D721Med (cell line): Measurements from ENCODE around the gene RPS6KC1.
"Not testable (repeated sequence)": the region's sequence is repeated elsewhere in the genome, so short reads cannot be mapped to it uniquely, and the experiment has no call there.

ENCODE experiments used
- DNase-seq: peaks from one replicate; pipeline ENCODE4 v3.0.0; 2011; ENCODE audit warnings: low spot score; ENCODE audit not compliant: insufficient read length
- FAIRE-seq: peaks from 2 replicates; lab custom pipeline; 2011; peaks lifted over from hg19 to GRCh38; lab: Jason Lieb, UNC
- TF ChIP-seq, protein P1 (sequence below): IDR thresholded peaks from 2 replicates; pipeline ENCODE4 v1.5.1; 2012; ENCODE audit warnings: mild to moderate bottlenecking, control low read depth; ENCODE audit not compliant: insufficient read depth; ENCODE audit errors: missing control alignments

RPS6KC1 gene

DNA sequence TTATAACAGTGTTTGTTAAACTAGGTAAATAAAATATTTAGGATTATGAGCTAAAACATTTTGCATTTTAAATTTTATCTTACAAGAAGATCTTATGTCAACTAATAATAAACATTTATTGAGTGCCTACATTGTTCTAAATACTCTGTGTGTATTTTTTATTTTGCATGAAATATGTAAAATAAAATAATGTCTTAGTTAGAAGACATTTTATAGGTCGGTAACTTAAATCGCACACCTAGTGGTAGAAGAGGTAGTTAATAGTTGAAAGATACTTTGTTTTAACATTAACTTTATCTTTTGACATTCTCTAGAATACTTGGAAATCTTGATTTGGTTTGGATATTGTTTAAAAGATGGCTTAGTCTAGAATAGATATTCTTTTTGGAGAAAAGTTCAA, 60.5 kb downstream of the RPS6KC1 start:
- no peak for FAIRE-seq
- DNase-seq: no peak
- TF ChIP-seq, protein P1, sequence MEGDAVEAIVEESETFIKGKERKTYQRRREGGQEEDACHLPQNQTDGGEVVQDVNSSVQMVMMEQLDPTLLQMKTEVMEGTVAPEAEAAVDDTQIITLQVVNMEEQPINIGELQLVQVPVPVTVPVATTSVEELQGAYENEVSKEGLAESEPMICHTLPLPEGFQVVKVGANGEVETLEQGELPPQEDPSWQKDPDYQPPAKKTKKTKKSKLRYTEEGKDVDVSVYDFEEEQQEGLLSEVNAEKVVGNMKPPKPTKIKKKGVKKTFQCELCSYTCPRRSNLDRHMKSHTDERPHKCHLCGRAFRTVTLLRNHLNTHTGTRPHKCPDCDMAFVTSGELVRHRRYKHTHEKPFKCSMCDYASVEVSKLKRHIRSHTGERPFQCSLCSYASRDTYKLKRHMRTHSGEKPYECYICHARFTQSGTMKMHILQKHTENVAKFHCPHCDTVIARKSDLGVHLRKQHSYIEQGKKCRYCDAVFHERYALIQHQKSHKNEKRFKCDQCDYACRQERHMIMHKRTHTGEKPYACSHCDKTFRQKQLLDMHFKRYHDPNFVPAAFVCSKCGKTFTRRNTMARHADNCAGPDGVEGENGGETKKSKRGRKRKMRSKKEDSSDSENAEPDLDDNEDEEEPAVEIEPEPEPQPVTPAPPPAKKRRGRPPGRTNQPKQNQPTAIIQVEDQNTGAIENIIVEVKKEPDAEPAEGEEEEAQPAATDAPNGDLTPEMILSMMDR: no peak

DNA sequence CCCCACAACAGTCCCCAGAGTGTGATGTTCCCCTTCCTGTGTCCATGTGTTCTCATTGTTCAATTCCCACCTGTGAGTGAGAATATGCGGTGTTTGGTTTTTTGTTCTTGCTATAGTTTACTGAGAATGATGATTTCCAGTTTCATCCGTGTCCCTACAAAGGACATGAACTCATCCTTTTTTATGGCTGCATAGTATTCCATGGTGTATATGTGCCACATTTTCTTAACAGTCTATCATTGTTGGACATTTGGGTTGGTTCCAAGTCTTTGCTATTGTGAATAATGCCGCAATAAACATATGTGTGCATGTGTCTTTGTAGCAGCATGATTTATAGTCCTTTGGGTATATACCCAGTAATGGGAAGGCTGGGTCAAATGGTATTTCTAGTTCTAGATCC, 61.7 kb downstream of the RPS6KC1 start:
- not testable (repeated sequence) for DNase-seq, FAIRE-seq

DNA sequence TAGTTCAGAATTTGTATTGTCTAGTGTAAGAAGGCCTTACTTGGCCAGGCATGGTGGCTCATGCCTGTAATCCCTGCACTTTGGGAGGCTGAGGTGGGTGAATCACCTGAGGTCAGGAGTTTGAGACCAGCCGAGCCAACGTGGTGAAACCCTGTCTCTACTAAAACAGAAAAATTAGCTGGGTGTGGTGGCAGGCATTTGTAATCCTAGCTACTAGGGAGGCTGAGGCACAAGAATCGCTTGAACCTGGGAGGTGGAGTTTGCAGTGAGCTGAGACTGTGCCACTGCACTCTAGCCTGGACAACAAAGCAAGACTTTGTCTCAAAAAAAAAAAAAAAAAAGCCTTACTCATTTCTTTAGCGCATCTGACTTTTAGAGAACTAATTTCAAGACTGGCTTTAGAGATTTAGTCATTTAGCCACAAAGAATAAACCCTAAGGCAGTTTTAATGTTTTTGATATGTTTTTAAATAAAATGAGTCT, 66.7 kb downstream of the RPS6KC1 start:
- FAIRE-seq, DNase-seq: not testable (repeated sequence)

DNA sequence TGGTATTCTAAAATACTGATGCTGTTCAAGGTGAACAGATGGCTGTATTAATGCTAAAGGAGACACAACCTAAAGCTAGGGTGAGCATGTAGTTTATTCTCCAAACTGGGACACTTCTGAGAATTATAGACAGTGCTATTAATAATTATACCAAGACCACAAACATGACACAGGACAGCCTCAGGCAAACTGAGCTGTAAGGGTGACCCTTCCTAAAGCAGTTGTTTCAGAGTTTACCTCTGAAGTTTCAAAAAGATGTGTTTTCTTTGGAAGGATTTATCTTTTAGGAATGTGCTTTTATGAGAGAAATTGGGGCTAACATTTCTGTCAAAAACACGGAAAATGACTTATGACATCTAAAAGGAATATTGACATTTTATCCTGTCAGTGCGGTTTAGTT, 68.8 kb downstream of the RPS6KC1 start:
- FAIRE-seq: no peak

DNA sequence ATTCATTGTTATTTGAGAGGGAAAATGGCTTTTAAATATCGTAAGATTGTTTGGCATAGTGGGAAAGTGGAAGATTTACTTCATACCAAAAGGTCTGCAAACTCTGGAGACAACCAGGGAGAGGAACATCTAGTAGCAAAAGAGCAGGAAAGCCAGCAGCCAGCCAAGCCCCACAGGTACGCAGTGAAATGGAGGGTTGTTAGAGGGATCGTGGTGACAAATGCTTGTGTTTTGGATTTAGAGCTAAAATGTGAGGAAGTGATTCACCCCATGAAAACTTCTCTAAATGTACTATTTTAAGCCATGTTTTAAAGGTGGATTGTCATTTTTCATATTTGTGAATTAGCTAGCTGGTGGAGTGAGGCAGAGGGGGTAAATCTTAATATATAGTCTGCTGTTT, 69.3 kb downstream of the RPS6KC1 start:
- TF ChIP-seq, protein P1: no peak
- FAIRE-seq: no peak
- DNase-seq: no peak

More for the DNA sequence above, 68.8 kb downstream of the RPS6KC1 start:
- no peak for DNase-seq
- TF ChIP-seq, protein P1: no peak

DNA sequence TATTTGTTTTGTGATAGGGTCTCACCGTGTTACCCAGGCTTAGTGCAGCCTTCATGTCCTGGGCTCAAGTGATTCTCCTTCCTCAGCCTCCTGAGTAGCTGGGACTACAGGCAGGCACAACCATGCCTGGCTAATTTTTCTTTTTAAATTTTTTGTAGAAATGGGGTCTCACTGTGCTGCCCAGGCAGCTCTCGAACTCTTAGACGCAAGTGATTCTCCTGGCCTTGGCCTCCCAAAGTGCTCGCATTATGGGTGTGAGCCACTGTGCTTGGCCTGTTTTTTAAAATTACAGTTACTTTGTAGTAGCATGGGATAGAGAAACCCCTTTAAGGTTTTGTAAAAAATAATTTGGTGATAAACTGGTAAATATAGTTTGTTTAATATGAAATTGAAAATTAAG, 69.9 kb downstream of the RPS6KC1 start:
- FAIRE-seq (no peak), DNase-seq (no peak)
- TF ChIP-seq, protein P1: no peak

DNA sequence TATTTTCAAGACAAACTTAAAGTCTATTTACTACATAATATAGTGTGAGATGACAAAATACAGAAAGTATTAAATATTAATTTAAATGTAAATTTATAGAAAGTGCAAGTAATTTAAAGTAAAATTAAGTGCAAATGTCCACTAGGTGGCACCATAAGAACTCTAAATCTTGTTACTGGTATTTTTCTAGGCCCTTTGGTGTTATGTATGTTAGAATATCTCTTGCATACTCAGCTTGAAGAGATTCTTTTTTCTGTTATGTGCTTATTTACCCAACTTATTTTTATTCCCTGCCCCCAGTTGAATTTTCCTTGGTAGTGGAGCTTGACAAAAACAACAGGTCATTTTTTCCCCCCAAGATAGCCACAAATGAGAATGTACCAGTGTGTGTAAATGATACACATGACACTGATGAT, 71.5 kb downstream of the RPS6KC1 start:
- DNase-seq (no peak), FAIRE-seq (peak; percentile 89)
- TF ChIP-seq, protein P1: peak; percentile 64

DNA sequence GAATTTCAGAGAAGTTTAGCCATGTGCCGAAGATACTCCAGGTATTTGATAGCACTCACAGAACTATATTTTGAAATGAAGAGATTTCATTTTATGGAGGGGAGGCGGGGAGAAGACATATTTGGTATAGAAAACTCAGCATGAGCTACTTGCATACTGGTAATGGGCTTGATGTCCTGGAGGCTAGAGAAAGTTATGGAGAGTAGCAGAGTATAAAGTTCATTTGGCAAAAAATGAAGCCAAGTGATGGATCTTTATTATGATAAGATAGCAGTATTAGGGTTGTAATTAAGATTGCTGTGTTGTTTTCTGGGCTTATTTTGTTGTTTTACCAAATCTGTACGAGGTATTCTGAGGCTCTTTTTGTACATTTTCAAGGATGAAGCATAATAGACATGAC, 72.0 kb downstream of the RPS6KC1 start:
- FAIRE-seq: peak; percentile 89
- DNase-seq: no peak
- TF ChIP-seq, protein P1: no peak
